C4-2B (cell line): ENCODE data around the gene MVB12B.

Experiments
- H3K27ac ChIP-seq: fragments of 450-650 bp; 2 replicates; pipeline ENCODE4 v1.5.1; 2017
- ZFX ChIP-seq: fragments of 450-650 bp; IDR thresholded peaks from 2 replicates; pipeline ENCODE4 v1.6.1; 2017
- TF ChIP-seq, protein P1 (sequence below): fragments of 450-650 bp; conservative IDR thresholded peaks from 2 replicates; pipeline ENCODE4 v1.5.1; 2017; ENCODE audit warnings: mild to moderate bottlenecking

The MVB12B gene

DNA sequence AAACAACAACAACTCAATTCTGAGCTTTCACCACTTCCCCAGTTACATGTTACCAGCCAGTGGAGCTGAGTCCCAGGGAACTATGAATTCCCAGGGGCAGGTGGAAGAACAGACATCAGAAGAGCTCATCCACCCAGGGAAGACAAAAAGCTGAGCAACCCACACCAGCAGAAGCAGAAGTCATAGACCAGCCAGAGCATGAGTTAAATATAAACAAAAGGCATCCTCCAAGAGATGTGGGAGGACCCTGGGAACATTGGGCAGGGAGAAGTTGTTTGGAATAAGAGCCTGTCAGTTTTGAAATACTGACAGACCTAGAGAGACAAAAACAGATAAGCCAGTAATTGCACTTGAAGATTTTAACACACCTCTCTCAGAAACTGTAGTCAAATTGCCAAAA is 184.8 kb downstream of the MVB12B start:
- no peak for TF ChIP-seq ZFX
- TF ChIP-seq, protein P1, sequence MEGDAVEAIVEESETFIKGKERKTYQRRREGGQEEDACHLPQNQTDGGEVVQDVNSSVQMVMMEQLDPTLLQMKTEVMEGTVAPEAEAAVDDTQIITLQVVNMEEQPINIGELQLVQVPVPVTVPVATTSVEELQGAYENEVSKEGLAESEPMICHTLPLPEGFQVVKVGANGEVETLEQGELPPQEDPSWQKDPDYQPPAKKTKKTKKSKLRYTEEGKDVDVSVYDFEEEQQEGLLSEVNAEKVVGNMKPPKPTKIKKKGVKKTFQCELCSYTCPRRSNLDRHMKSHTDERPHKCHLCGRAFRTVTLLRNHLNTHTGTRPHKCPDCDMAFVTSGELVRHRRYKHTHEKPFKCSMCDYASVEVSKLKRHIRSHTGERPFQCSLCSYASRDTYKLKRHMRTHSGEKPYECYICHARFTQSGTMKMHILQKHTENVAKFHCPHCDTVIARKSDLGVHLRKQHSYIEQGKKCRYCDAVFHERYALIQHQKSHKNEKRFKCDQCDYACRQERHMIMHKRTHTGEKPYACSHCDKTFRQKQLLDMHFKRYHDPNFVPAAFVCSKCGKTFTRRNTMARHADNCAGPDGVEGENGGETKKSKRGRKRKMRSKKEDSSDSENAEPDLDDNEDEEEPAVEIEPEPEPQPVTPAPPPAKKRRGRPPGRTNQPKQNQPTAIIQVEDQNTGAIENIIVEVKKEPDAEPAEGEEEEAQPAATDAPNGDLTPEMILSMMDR, result no peak
- H3K27ac ChIP-seq, result no peak overlapping the region

DNA sequence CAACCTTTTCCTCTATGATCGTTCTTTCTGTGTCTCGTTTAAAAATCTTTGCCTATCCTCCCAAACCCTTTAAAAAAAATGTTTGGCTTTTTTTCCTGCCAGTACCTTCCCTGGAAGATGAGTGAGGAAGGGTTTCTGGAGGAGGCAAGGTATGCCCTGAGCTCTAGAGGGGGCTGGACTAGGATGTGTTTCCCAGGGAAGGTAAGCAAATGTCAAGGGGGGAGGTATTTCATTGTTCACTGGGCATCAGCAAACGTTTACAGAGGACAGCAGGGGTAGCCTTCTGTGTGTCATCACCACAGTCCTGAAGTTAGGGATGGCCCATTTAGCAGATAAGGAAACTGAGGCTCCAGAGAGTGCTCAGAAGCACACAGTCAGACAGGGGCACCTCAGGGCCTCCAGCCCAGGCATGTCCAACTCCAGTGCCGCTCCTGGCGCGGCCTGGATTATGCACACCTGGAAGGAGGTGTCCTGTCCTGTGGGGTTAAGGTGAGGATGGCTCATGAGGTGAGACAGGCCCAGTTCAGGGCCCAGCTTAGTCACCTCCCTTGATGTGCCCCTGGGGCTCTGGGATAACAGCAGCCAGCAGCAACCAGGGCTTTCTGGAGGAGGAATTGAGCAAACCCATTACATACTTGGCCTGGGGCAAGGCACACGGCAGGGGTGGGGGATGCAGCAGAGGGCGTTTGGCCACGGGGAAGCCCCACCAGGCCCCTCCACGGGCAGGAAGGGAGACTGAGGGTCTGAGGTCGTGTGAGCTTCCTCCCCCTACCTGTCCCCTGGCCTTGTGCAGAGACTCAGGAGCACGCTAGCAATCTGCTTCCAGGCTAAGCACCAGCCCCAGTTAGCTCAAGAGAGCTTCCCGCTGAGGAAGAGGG is 186.8 kb downstream of the MVB12B start:
- no peak overlapping the region for H3K27ac ChIP-seq
- TF ChIP-seq, protein P1, result no peak
- TF ChIP-seq ZFX, result no peak

DNA sequence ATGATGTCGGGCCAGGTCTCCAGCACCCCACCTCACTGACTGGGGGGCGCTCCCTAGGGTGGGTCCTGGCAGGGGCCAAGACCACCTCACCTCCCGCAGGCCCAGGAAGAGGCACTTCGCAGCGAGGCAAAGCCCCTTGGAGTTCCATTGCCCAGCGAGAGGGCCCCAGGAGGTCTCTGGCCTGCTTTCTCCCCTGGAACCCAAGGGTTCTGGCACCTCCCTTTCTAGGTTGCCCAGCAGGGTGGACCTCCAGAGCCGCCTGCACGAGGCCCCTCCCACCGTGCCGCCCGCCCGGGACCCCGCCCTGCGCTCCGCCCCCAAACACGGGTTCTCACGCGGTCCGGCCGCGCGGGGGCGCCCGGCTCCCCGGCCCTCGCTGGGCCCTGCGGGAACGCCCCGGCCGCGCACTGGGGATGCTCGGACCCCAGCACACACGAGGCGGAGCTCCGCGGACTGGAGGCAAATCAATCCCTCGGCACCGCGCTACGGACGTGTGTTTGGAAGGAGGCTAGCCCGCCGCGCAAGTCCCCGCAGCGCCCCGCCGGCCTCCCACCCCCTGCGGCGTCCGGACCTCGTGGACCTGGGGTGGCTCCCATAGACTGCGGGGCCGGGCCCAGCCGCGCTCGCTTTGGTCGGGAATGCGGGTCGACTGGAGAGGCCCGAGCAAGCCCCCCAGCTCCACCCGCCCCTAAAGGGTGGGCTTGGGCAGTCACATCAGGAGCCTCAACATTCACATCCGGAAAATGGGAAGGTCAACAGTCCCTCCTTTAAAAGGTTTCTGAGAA is 187.6 kb downstream of the MVB12B start:
- no peak overlapping the region for H3K27ac ChIP-seq
- TF ChIP-seq ZFX, result no peak
- TF ChIP-seq, protein P1, result no peak; the same call in 1 of the 2 replicates

DNA sequence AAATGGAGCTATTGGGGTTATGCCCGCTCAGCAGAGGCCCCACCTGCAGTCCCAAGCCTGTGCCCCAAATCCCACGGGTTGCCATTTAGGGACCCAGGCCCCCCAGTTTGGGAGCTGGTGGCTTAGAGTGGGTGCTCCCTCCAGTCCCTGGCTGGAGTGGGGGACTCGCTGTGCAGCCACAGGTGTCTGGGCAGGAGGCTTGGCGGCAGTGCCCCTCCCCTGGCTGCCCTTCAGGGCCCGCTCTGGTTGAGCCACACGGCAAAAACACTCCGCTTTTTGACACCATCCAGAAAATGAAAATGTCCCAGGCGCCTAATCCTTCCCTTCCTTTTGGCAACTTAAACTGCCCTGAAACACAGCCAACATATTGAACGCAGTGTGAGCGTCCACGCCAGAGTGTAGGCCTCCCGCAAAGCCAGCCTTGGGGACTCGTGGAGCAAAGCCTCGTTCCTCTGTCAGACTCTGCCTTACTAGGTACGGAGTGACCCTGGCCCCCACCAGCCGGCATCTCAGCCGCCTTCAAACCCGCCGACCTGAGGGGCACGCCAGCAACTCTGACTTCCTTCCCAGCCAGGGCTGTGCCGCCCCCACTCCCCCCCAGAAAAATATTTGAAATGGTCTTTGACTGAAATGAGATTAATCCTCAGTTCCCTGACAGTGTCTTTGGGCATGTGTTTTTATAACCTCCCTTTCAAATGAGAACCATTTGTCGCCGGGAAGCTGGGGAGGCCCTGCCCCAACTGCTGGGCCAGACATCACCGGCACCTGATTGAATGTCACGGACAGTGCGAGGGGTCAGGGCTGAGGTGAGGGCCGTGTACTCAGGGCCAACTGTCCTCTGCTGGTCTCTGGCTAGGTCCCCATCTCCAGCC is 188.6 kb downstream of the MVB12B start:
- TF ChIP-seq, protein P1, result no peak
- no peak for TF ChIP-seq ZFX
- no peak overlapping the region for H3K27ac ChIP-seq

DNA sequence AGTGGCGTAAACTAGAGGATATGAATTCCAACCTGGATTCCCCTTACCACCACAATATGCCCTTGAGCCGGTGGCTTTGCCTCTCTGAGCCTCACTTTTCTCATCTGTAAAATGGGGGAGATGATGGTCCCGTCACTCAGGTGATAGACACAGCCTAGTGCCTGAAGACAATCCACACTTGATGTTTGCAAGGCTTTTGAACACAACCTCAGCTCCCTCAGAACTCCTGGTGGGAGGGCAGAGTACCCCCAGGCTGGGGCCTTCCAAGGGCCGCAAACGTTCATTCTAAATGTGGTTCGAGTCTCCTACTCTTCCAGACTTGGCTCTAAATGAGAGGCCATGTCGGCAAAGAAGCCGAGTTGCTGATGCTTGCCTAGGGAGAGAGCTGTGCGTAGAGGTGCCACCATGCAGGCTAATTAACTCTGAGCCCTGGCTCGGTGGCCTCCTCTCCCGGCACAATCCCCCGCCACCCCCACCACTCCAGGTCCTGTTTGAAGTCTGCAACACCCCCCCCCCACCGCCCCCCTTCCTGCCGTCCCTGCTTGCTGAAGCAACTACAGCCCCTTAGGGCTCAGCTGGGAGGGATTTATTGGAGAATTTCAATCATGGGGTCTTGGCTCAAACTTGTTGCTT is 189.4 kb downstream of the MVB12B start:
- no peak overlapping the region for H3K27ac ChIP-seq
- TF ChIP-seq, protein P1, result no peak
- no peak for TF ChIP-seq ZFX

DNA sequence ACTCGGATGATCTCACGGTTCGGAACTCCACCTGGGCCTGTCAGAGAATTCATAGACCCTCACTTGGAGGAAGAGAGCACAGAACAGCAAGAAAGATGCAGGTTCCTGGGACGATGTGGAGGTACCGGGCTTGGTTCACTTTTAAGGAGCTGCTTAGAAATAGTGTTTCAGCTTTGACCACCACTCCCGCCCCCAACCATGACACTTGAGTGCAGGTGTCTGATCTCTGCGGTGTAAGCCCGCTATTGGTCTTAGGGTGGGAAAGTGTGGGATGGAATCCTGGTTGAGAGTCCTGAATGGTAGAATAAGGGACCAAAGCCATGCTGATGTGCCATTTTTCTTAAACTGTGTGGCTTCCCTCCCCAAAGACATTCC is 189.9 kb downstream of the MVB12B start:
- no peak overlapping the region for H3K27ac ChIP-seq
- no peak for TF ChIP-seq ZFX
- TF ChIP-seq, protein P1, result no peak
